ENCODE data around the gene KDM4B. TPM values are rescaled to one million over a fixed set of nuclear protein-coding genes. Genes with fewer than 3 reads are reported as not detected.

Gene KDM4B
- polyA plus RNA-seq, 1 of the 3 experiments (the other 2 are of a cell fraction) = 12.2 TPM

DNA sequence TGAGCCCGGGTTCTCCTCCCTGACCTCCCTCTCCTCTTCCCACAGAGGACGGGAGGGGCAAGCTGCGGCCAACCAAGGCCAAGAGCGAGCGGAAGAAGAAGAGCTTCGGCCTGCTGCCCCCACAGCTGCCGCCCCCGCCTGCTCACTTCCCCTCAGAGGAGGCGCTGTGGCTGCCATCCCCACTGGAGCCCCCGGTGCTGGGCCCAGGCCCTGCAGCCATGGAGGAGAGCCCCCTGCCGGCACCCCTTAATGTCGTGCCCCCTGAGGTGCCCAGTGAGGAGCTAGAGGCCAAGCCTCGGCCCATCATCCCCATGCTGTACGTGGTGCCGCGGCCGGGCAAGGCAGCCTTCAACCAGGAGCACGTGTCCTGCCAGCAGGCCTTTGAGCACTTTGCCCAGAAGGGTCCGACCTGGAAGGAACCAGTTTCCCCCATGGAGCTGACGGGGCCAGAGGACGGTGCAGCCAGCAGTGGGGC lies 162.2 kb downstream of the KDM4B start:
- H3K4me3 ChIP-seq (ENCODE audit: low read depth in 2 of 2, low read length in 1 of 2) = no peak overlapping the region
- CTCF ChIA-PET = no interaction called here
- H3K9me2 ChIP-seq = no peaks in the 10 kb centered on the region
- H3K4me2 ChIP-seq = no peak overlapping the region
- POLR2A ChIA-PET = no interaction called here
- H4K20me1 ChIP-seq (ENCODE audit: insufficient read depth) = no peaks in the 10 kb centered on the region
- H3K4me1 ChIP-seq (ENCODE audit: control insufficient read depth in 1 of 2, insufficient read depth in 2 of 2, low read depth in 1 of 2, low read length in 1 of 2) = peaks cover 0 to 13% of the 10 kb centered on the region in 2 experiments; a peak in 1 of 4 replicates
- 95% methylated on average over 6 of the region's 21 CpGs for WGBS (ENCODE audit: low lambda C conversion rate)
- H3K36me3 ChIP-seq (replicated peaks in 1 of 2; ENCODE audit: control insufficient read depth in 1 of 2, insufficient read depth in 2 of 2, low read length in 1 of 2) = peaks cover 0 to 44% of the 10 kb centered on the region in 2 experiments
- no peak overlapping the region for H2AFZ ChIP-seq (ENCODE audit: low read depth)
- TF ChIP-seq ELF1 (IDR thresholded peaks at IDR 0.05) (no peak), TCF12 (IDR thresholded peaks at IDR 0.05) (no peak), EP300 (IDR thresholded peaks at IDR 0.05; ENCODE audit: borderline replicate concordance in 1 of 2, low read depth in 1 of 2, low read length in 1 of 2) (no peak), FOXJ3 (CRISPR knock-in tag; IDR thresholded peaks at IDR 0.05) (no peak), RXRA (IDR thresholded peaks at IDR 0.05; ENCODE audit: borderline replicate concordance, low read depth) (no peak), SIN3A (IDR thresholded peaks at IDR 0.05; ENCODE audit: borderline replicate concordance, low read depth, low read length) (no peak), TEAD4 (IDR thresholded peaks at IDR 0.05; ENCODE audit: borderline replicate concordance, insufficient read depth) (no peak), NRF1 (IDR thresholded peaks at IDR 0.05; ENCODE audit: low read depth, low read length) (no peak), RFX5 (IDR thresholded peaks at IDR 0.05; ENCODE audit: low read length) (no peak), YY1 (IDR thresholded peaks at IDR 0.05; ENCODE audit: low read depth) (no peak), FOSL2 (IDR thresholded peaks at IDR 0.05; ENCODE audit: borderline replicate concordance, low read depth) (no peak), EZH2phosphoT487 (IDR thresholded peaks at IDR 0.05; ENCODE audit: borderline replicate concordance, low read depth) (no peak), FOXM1 (IDR thresholded peaks at IDR 0.05; ENCODE audit: low read depth) (no peak), GABPA (IDR thresholded peaks at IDR 0.05; ENCODE audit: low read depth) (no peak), POLR2AphosphoS5 (IDR thresholded peaks at IDR 0.05; ENCODE audit: low read depth, low read length) (no peak), RCOR1 (IDR thresholded peaks at IDR 0.05; ENCODE audit: low read length) (no peak), NFIC (IDR thresholded peaks at IDR 0.05; ENCODE audit: borderline replicate concordance) (no peak), TAF1 (IDR thresholded peaks at IDR 0.05; ENCODE audit: borderline replicate concordance, low read depth, low read length) (no peak)
- TF ChIP-seq, protein P1, sequence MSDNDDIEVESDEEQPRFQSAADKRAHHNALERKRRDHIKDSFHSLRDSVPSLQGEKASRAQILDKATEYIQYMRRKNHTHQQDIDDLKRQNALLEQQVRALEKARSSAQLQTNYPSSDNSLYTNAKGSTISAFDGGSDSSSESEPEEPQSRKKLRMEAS (IDR thresholded peaks at IDR 0.05; ENCODE audit: low read depth) = no peak
- TF ChIP-seq, protein P2, sequence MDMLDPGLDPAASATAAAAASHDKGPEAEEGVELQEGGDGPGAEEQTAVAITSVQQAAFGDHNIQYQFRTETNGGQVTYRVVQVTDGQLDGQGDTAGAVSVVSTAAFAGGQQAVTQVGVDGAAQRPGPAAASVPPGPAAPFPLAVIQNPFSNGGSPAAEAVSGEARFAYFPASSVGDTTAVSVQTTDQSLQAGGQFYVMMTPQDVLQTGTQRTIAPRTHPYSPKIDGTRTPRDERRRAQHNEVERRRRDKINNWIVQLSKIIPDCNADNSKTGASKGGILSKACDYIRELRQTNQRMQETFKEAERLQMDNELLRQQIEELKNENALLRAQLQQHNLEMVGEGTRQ (IDR thresholded peaks at IDR 0.05; ENCODE audit: borderline replicate concordance, low read depth, low read length) = no peak
- H3K27me3 ChIP-seq (ENCODE audit: insufficient read depth) = no peaks in the 10 kb centered on the region
- no peak for DNase-seq
- no peaks in the 10 kb centered on the region for H3F3A ChIP-seq (replicated peaks; ENCODE audit: insufficient read depth)
- H3K27ac ChIP-seq (ENCODE audit: low read depth in 2 of 2, low read length in 1 of 2) = no peak overlapping the region
- no peak overlapping the region for H3K9ac ChIP-seq
- H3K79me2 ChIP-seq (ENCODE audit: insufficient read depth) = no peaks in the 10 kb centered on the region
- H3K9me3 ChIP-seq = no peaks in the 10 kb centered on the region
